GM21360 (cell line): ENCODE results near the gene RHOBTB1.

Experiments used
- ATAC-seq: cut with Tn5 transposase; IDR thresholded peaks from one replicate; pipeline ENCODE4 v1.9.1; 2021; ENCODE audit warnings: mild to moderate bottlenecking, moderate library complexity; ENCODE audit not compliant: unreplicated experiment

The RHOBTB1 gene

DNA sequence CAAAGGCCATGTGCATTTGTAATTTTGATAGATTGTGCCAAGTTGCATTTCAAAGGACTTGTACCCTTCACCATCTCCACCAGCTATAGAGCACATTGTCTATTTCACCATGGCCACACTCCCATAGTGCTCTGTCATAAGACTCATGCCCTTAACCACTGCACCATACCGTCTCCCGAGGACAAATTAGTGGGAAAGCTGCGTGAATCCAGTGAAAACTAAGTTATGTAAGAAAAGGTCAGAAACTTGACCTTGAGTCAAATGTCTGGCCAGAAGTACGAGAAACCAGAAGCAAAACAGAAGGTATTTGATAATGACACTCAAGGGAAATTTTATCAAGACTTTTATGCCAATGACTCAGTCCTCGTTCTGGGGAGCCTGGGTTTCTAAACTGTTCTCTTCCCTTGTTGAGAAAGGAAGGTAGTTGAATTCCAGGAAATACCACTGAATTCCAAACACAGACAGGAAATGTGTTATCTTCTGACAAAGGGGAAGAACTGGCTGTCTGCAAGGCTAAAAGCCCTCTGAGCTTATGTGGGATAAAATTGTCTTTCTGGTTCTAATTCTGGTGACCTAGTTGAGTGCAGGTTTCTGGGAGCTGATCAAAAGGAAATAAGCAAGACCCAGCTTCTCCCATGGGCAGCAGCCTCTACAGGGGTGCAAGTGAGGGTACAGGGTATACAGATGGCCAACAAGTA lies 116.0 kb downstream of the RHOBTB1 start:
- no peak for ATAC-seq

DNA sequence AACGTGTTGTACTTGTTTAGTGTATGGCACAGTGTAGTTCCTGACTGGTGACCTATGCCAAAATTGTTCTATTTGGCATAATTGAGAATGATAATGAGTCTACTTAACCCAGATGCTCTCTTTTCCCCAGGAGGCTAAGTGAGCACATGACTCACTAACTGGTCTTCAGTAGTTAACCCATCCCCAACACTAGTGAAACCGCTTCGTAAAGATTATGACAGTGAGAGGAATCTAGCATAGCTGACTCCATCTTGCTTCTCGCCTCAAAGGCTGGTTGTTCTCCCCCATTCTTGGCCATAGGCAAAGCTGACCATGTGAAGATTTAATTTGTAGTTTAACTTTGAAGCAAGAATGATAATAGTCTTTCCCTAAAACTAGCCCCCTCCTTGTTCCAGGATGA lies 118.5 kb downstream of the RHOBTB1 start:
- no peak for ATAC-seq

DNA sequence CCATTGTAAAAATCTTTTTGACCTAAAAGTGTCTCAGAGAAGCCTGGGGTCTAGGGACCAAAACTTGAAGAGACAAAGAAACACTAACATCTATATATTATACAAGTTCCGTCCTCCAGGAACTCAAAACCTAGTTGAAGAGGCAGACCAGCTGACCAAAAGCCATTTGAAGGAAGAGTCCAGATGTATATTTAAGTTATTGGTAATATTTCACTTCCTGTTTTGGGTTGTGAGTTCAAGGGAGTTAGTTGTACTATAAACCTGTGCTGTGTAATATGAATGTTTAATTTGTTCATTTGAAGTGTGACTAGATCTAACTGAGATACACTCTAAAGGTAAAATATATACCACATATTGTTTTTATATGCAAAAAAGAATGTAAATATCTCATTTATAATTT lies 120.7 kb downstream of the RHOBTB1 start:
- no peak for ATAC-seq

DNA sequence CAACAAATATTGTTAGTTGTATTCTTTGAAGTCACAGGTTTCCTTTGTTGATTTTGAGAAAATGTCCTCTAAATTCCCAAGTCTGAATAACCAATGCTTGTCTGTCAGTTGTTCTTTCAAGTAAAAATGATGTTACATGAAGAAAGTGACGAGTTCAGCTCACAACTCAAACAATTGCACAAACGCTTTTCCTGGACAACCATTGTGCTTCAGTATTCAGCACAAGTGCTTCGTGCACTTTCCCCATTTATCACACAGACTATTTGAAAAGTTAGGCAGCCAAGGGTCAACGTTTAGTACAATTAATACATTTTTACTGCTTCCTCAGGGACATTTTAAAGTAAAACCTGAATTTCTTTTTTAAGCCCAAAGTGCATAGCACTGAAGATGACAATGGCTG lies 121.2 kb downstream of the RHOBTB1 start:
- ATAC-seq = no peak

DNA sequence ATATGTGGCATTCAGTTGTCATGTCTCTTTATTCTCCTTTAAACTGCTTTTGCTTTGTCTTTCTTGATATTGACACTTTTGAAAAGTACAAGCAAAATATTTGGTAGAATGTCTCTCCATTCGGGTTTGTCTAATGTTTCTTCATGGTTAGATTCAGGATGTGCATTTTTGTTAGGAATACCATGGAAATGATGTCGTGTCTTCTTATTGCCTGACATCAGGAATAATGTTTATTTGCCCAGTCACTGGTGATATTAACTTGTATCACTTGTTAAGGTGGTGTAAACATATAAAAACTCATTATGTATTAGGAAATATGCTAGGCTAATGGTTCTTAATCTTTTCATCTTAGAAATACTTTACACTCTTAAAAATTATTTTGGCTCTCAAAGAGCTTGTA lies 122.3 kb downstream of the RHOBTB1 start:
- ATAC-seq = no peak

DNA sequence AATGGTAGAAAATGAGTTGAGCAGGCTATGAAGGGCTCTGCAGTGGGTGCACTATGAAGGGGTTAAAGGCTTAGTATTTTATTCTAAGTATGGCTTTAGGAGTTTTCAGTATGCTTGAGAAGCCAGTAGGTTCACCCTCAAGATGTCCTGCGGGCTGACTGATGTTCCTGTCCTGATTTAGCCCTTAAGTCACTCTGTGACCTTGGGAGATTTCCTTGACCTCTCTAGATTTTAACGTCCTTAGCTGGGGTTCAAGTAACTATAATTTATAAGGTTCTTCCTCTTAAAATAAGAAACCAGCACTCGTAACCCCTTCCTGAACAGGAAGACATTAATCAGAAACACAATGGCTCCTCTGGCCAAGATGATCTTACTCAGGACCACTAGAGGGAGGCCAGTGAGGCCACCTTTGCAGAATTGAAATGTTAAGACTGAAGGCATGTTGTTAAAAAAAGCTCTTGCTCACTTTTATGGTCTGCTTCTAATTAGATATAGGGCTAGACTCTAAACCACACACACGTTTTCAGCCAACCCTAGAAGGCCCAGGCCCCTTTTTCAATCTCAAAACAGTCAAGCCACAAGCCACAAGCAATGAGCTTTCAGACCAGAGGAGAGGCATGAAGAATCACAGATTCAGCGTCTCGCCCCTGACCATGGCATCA lies 123.8 kb downstream of the RHOBTB1 start:
- no peak for ATAC-seq
